Measurements from ENCODE around the gene CASKIN1.
"Not testable (repeated sequence)": the region's sequence is repeated elsewhere in the genome, so short reads cannot be mapped to it uniquely, and the experiment has no call there.

GRCh38 chr16:2129251-2129650 lies 67.2 kb downstream of the CASKIN1 start:
- TF ChIP-seq CTCF (IDR thresholded peaks at IDR 0.05; ENCODE audit: low read depth, low read length); EZH2phosphoT487 (IDR thresholded peaks at IDR 0.05; ENCODE audit: low read depth): not testable (repeated sequence)

Data from OCI-LY3 (cell line).